ENCODE data around the gene PARPBP. TPM values are rescaled to one million over a fixed set of nuclear protein-coding genes. Genes with fewer than 3 reads are reported as not detected.
"Not testable (repeated sequence)": the region's sequence is repeated elsewhere in the genome, so short reads cannot be mapped to it uniquely, and the experiment has no call there.

Gene PARPBP
- polyA plus RNA-seq, 2 of the 4 experiments (the other 2 are of a cell fraction) = 32.4 to 58.2 TPM

GRCh38 chr12:102080842-102081241 lies 39.1 kb upstream of the PARPBP start:
- ATAC-seq (no peak), DNase-seq (ENCODE audit: low read depth in 1 of 2, low spot score in 1 of 2) (no peak), FAIRE-seq (no peak)
- no peaks in the 10 kb centered on the region for H3K9me3 ChIP-seq
- H3K4me3 ChIP-seq = no peak overlapping the region
- H3K27ac ChIP-seq = no peak overlapping the region
- H3K4me1 ChIP-seq = no peaks in the 10 kb centered on the region
- ChIA-PET CTCF (interaction anchor here (1.8 kb wide), 1 partner anchor 13 kb away, joined by 9 read pairs; no protein-coding TSS in a partner anchor), POLR2A (no interaction called here)
- no peak overlapping the region for H3K4me2 ChIP-seq
- TF ChIP-seq POLR2AphosphoS2 (conservative IDR thresholded peaks at IDR 0.05; ENCODE audit: low read length) (no peak), ZFP36 (IDR thresholded peaks at IDR 0.05; ENCODE audit: borderline replicate concordance, partially characterized antibody) (no peak), KDM1A (IDR thresholded peaks at IDR 0.05; ENCODE audit: low read depth) (no peak), NPAS2 (CRISPR knock-in tag; IDR thresholded peaks at IDR 0.05; ENCODE audit: borderline replicate concordance) (no peak), RFX5 (IDR thresholded peaks at IDR 0.05) (no peak), HOXB13 (CRISPR knock-in tag; IDR thresholded peaks at IDR 0.05; ENCODE audit: low read depth) (no peak)
- 92% methylated on average over 4 of the region's 4 CpGs for WGBS (ENCODE audit: missing lambda C conversion rate)

GRCh38 chr12:102089228-102089835 lies 30.7 kb upstream of the PARPBP start:
- not testable (repeated sequence) for H3K4me2 ChIP-seq
- CTCF ChIA-PET = interaction anchor here (0.6 to 0.8 kb wide), 2 partner anchors 171 to 634 kb away, joined by 3 read pairs; no protein-coding TSS in a partner anchor

GRCh38 chr12:102093319-102093718 lies 26.7 kb upstream of the PARPBP start:
- Histone ChIP-seq H3K4me2 (no peak overlapping the region), H3K4me1 (no peaks in the 10 kb centered on the region), H3K4me3 (no peak overlapping the region), H3K27ac (no peak overlapping the region), H3K9me3 (no peaks in the 10 kb centered on the region)
- FAIRE-seq (no peak), DNase-seq (ENCODE audit: low read depth in 1 of 2, low spot score in 1 of 2) (no peak), ATAC-seq (no peak)
- POLR2A ChIA-PET = no interaction called here
- CTCF ChIA-PET = interaction anchor here (2.9 kb wide), 1 partner anchor 12 kb away, joined by 9 read pairs; no protein-coding TSS in a partner anchor
- TF ChIP-seq ZC3H11A (IDR thresholded peaks at IDR 0.05) = no peak
- no peak for TF ChIP-seq EHMT2 (IDR thresholded peaks at IDR 0.05; ENCODE audit: low read depth)
- TF ChIP-seq FOXS1 (CRISPR knock-in tag; IDR thresholded peaks at IDR 0.05) = no peak
- no peak for TF ChIP-seq KDM5A (IDR thresholded peaks at IDR 0.05)
- TF ChIP-seq TP53 (CRISPR knock-in tag; IDR thresholded peaks at IDR 0.05) = no peak
- no peak for TF ChIP-seq HEYL (CRISPR knock-in tag; IDR thresholded peaks at IDR 0.05)
- TF ChIP-seq ELK1 (IDR thresholded peaks at IDR 0.05; ENCODE audit: low read depth, low read length) = no peak
- TF ChIP-seq EP300 (IDR thresholded peaks at IDR 0.05) = no peak
- TF ChIP-seq E2F6 (IDR thresholded peaks at IDR 0.05; ENCODE audit: borderline replicate concordance, low read depth) = no peak
- no peak for TF ChIP-seq POLR2AphosphoS2 (conservative IDR thresholded peaks at IDR 0.05; ENCODE audit: low read length)
- no peak for TF ChIP-seq USF2 (IDR thresholded peaks at IDR 0.05)
- TF ChIP-seq HDAC2 (IDR thresholded peaks at IDR 0.05) = no peak
- no peak for TF ChIP-seq SREBF2 (IDR thresholded peaks at IDR 0.05)
- no peak for TF ChIP-seq RNF2 (IDR thresholded peaks at IDR 0.05; ENCODE audit: borderline replicate concordance, low read depth)
- TF ChIP-seq ZFP36 (IDR thresholded peaks at IDR 0.05; ENCODE audit: borderline replicate concordance, partially characterized antibody) = no peak
- no peak for TF ChIP-seq POLR2A (IDR thresholded peaks at IDR 0.05; ENCODE audit: low read length)
- TF ChIP-seq RCOR1 (IDR thresholded peaks at IDR 0.05; ENCODE audit: low read depth, low read length) = no peak
- no peak for TF ChIP-seq CTCF (IDR thresholded peaks at IDR 0.05)

More at GRCh38 chr12:102089228-102089835, 30.7 kb upstream of the PARPBP start:
- H3K9me3 ChIP-seq; H3K27ac ChIP-seq; DNase-seq (ENCODE audit: low read depth in 1 of 2, low spot score in 1 of 2); ATAC-seq; POLR2A ChIA-PET; H3K4me3 ChIP-seq; FAIRE-seq; H3K4me1 ChIP-seq: not testable (repeated sequence)
- WGBS (ENCODE audit: missing lambda C conversion rate) = 95% methylated on average over 16 of the region's 38 CpGs

Measured in A549 (cell line).